NK-92 treated with Interleukin-12 subunit alpha and Interleukin-12 subunit beta, amount 100 ng/mL, for 24 hours (cell line): ENCODE data around the gene LY86.

Experiments
- DNase-seq: peaks from one replicate; lab custom pipeline; 2025; lab: John Stamatoyannopoulos, UW

LY86 gene

DNA sequence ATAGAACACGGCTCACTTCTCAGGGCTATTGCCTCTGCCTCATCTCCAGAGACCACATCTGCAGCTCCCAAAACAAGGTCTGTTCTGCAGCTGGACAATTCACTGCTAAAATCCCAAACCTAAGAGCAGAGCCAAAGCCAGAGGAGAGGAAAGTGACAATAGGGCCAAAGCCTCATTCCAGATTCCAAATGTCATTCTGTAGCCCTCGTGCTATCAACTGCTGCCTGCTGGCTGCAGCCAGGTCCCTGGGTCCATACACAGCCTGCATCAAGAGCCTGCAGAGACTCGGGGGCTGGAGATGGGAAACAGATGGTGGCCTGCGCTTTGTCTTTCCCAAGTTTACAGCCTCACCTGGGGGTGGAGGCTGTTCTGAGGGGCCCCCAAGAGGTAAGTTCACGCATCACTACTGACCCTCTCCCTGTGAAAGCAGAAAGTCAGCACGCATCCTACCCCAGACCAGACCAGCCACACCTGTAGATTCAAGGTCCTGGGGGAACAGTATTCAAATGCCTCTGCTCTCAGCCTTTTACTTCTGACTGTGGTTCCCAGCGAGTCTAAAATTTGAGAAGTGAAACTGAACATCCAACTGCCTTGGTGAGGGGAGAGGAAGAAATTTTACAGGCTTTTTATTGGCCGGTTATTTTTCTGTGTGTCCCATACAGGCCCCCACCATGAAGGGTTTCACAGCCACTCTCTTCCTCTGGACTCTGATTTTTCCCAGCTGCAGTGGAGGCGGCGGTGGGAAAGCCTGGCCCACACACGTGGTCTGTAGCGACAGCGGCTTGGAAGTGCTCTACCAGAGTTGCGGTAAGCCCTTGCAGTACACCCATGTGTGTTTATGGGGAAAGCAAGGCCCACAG is at the start of gene LY86:
Gene LY86 (plus strand): TSS at position 657 of the 860 bp plus-strand sequence. CDS start 15 bp downstream, at position 672.
- no peak for DNase-seq

DNA sequence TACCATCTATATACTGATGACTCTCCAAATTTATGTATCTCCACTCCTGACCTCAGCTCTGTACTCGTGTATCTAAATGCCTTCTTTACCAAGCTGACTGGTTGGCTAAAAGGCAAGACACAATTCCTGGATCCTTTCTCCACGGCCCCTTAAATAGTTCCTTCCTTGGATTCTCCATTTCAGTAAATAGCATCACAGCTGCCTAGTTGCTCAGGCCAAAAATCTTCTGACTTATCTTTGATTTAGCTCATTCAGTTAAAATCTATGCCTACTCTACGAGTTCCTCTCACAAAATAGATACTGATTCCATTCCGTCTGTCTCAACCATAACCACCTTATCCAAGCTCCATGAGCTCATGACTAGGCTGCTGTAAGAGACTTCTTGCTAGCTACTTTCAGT is 49.5 kb upstream of the LY86 start:
- DNase-seq = no peak

DNA sequence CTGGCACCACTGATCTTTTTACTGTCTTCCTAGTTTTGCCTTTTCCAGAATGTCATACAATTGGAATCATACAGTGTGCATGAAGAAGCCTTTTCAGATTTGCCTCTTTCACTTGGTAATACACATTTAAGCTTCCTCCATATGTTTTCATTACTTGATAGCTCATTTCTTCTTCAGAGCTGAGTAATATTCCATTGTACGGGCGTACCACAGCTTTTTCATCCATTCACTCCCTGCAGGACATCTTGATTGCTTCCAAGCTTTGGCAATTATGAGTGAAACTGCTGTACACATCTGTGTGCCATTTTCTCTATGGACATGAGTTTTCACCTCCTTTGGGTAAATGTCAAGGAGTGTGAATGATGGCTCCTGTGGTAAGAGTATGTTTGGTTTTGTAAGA is 46.2 kb upstream of the LY86 start:
- no peak for DNase-seq

DNA sequence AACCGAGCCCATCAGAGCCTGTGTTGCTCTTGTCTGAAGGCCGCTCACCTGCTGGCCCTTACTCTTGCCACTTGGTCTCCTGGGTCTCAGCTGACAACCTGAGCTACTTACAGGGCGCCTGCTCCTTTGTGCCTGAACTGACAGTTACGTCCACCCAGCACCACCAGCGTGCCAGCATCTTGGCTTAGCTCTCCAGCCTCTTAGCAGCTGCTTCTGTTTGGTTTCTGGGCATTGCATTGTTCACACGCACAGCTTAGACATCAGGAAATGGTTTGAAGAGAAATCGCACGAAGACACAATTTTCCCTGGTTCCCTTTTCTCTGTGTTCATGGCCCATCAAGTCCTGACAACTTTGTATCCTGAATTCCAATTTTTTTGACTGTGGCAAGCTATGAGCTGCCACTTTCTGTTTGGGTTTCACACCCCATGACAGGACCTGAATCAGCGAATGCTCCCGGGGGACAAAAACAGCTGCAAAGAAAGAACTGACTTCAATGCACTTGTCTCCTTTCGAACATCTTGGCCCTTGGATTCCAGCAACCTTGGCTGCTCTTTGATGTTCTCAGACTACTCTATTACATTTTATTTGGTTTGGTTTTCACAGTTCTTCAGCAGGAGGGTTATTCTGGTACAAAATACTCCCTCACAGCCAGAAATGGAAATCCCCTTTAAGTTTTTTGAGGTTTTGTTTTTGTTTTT is 45.2 kb upstream of the LY86 start:
- no peak for DNase-seq

DNA sequence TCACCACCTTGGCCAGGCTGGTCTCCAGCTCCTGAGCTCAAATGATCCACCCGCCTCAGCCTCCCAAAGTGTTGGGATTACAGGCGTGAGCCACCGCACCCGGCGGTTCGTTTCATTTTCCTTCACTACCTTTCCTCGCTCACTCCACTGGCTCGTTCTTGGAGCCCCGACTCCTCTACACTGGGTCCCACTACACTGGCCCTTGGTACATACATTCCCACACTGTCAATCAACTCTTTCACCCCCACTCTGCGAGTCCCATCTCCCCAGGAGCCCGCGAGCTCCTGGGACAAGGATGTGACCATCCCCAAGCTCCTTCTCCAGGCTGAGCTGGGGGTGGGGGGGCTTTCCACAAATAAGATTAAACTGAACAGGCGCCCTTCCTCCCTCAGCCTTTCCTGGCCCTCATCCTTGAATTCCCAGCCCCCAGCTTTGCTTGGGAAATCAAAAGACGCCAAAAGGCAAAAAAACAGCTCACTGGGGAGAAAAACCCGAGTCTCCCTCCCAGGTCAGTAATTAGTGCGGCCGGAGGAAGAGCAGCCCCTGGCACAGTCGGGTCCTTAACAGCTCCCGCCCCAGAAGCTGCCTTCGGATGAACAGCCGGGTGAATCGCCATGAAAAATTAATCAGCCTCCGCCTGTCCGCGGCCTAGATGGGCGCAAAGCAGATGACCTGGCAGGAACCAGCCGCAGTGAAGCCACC is 42.8 kb upstream of the LY86 start:
- no peak for DNase-seq

DNA sequence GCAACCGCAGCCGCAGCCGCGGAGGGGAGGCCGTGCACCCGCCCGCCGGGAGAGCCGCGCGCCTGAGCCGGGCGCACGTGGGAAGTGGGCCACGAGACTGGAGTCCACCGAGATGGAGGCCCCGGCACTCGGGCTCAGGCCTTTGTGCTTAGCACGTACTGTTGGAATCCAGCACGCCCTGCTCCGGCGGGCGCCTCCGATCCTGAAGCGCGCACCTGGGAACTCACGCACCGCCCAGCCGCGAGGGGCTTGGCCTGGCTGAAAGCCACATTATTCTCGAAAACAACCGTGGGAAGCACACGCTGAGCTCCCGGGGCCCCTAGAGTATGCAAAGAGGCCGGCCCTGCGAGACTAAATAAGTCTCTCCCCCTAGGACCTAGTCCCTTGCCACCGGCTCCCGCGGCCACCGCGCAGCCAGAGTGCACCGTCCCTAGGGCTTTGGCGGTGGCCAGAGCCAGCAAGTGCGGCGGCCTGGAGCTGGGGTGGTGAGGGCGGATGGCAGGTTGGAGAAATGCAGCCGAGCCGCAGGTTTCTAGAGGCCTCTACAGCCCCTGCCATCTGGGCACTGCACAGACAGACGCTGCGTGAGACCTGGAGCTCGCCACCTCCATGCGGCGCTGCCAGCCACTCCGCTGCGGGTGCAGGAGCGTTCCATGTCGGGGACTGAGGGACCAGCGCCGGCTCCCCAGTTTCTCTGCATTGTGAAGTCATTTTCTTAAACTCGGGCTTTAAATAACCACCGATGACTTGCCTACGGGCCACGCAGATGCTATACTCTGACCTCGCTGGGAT is 42.0 kb upstream of the LY86 start:
- DNase-seq = no peak

DNA sequence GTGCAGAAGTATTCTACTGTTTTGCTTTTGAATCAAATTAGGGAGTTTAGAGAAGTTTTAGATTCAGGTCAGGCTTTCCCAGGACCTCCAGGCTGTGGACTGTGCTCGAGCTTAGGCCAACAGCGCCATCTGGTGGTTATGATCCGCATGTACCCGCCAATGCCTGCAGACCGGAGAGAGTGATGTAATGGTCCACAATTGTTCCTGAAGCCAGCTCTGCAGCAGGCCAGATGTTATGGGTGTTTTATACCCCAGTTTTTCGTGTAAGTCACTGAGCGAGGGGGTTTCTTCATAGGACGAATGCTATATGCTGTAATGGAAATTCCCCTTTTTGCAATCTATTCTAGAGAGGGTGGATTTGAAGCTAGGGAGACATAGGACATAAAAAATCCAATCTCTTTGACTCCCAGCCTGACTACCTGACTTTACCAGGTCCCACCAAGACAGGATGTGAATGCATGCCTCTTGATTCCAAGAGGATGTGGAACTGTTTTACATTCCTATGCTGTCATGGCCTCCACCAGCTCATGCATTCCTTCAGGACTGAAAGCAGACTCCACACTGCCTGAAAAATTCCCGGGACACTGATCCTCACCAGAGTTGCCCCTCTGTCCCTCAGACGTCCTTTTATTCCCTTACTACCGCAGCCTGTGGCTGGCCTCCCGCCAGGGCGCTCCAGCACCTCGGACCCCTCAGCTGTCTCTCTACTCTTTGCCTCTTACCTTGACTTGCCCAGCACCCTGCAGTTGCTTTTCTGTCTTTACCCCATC is 41.2 kb upstream of the LY86 start:
- DNase-seq = peak; percentile 48

DNA sequence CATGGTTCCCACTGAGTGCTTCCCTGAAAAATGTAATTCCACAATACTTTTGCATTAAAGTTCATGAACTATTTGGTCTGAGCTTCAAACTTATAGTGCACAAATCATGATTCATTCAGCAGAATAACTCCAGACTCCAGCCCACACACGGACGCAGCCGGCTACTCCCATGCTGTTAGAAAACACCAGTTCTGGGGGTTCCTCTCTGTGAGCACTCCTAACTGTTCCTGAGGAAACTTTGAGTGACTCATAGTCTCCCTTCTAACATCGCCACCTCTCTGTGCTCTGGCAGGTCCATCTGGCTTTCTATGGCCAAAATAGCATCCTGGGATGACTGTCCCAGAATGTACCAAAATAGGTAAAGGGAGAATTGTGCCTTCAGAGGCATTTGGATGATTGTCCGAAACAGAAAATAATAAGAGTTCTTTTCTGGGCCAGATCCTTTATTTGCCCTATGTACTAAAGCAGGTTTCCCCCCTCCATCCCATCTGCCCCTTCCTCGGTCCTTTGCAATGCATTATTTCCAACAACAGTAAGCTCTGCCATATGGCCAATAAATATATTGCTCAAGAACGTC is 32.3 kb upstream of the LY86 start:
- no peak for DNase-seq

DNA sequence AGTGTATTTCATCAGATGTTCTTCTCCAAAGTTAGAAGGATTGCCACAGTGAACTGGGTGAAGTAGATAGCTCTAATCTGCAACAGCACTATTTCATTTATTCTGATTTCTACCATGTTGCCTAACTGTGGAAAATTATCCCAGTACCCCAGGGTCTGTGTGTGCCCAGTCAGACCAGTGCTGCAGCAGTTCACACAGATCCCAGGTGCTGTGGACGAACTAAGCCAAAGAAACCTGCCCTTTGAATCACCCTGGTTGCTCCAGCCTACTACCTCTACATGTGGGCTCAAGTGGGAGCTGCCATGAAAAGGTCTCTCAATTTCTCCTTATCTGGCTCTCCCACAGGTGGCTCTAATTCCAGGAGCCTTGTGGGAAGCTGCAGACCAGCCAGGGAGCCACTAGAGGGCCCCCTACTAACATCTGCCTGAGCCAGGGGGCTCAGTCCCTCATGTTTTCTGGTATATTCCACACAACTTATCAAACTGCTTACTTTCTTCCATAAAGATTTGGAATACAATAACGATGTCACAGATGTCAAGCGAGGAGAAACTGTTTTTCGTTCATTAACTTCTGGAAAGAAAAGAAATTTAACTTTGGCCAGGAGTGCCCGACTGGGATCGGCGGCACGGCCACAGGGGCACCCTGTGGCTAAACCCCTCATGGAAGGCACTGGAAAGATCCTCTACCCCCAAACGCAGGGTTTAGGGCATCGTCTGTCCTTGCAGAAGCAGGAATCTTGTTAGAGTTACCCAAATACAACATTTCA is 31.6 kb upstream of the LY86 start:
- no peak for DNase-seq

DNA sequence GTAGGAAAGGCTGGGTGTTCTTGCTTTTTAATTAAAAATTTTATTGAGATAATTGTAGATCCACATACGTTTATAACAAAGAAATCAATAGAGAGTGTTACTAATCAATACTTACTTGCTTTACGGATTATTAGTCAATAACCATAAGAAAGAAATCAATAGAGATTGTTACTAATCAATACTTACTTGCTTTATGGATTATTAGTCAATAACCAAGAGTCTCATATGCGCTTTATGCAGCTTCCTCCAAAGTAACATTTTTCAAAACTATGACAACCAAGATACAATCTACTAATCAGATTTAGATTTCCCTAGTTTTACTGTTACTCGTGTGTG is 31.0 kb upstream of the LY86 start:
- DNase-seq = no peak

DNA sequence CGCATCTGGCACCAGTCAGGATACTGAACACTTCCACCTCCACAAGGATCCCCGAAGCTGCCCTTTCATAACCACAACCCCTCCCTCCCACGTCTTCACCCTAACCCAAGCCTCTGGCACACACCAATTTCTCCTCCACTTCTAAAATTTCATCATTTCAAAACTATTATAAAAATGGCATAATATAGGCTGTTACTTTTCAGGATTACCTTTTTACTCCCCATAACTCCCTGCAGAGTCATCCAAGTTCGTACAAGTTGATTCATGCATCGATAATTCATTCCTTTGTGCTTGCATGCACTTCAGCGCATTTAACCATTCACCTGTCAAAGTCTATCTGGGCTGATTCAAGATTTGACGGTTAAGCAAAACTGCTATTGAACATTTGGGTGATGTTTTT is 30.6 kb upstream of the LY86 start:
- DNase-seq = no peak

DNA sequence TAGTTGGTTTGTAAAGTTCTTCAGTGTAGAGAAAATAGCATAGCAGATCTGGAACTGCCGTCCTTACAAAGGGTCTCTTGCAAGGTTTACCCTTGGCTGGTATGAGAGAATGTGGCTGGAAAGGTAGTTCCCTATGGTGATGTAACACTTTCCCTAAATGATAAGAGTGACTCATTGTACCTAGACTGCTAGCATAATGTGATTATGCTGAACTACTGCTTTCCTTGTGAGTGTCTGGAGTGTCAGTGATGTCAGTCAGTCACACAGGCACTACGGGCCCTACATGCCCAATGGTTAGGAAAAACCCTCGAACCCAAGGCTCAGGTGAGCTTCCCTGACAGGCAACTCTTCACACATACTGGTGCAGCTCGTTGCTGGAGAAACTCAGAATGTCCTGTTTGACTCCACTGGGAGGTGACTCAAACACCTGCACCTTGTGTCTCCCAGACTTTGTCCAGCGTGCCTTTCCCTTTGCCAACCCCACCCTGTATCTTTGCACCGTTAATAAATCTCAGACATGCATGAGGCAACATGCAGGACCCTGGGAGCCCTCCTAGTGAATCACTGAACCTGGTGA is 28.4 kb upstream of the LY86 start:
- DNase-seq = no peak

DNA sequence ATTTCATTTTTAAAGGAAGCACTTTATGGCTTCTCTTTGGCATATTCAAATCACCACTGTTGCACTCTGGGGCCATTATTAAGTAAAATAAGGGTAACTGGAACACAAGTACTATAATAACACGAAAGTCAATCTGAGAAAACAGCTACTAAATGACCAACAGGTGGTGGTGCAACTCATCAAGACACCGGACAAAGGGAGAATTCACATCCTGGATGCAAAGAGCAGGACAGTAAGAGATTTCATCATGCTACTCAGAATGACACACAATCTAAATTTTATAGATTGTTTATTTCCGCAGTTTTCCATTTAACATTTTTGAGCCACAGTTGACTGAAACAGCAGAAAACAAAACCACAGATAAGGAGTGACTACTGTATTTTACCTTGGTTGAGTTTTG is 27.6 kb upstream of the LY86 start:
- no peak for DNase-seq

DNA sequence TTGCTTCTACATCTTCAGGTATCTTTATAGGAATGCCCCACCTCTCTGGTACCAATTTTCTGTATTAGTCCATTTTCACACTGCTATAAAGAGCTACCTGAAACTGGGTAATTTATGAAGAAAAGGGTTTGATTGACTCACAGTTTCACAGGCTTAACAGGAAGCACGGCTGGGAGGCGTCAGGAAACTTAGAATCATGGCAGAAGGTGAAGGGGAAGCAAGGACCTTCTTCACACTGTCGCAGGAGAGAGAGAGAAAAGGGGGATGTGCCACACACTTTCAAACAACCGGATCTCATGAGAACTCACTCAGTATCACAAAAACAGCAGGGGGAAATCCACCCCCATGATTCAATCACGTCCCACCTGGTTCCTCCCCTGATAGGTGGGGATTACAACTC is 24.4 kb upstream of the LY86 start:
- DNase-seq = no peak

DNA sequence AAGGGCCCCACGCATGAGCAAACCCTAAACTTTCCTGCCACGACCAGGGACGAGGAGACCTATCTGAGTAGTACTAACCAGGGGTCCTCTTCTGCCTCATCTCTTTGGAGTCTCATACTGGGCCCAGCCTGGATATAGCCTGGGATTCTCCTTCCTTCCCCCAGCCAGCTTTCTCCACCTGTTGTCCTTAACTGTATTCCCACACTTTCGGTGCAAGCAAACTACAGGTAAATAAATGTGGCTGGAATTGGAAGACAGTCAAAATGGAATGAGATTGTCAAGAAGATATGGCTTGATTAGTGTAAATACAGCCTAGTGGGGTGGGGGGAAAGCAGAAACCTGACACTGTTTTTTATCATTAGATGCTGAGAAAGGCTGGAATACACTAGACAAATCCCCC is 23.5 kb upstream of the LY86 start:
- DNase-seq = no peak

DNA sequence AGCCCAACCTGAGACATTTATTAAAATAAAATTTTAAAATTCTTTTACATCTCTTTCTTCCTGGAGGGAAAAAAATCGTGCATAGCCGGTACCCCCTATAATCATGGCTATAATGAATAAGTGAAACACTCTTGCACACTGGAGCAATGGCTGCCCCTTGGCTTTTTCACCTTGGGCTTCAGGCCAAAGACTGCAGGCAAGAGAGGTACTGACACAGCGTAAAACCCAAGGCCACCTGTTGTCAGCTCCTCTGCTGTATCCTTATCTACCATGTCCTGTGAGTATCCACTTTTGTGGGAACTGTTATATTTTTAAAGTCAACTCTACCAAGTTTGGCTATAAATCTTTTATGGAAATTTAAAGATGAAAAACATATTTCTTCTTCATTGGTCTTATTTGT is 23.0 kb upstream of the LY86 start:
- DNase-seq = no peak

DNA sequence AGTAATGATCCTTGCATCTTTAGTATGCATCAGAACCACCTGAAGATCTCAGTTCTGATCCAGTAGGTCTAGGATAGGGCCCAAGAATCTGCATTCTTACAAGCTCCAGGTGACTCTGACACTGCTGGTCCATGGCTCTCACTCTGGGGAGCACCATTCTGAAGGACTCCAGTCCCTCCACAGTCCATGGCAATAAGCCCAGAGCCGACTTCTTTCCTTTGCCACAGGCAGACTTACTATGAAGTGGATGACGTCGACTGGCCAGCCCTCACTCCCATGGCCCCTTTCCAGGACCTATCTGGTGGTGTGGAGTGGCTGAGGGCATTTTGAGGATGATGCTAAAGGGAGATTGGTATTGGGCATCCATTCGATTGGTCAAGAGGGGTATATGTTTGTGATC is 21.8 kb upstream of the LY86 start:
- no peak for DNase-seq

DNA sequence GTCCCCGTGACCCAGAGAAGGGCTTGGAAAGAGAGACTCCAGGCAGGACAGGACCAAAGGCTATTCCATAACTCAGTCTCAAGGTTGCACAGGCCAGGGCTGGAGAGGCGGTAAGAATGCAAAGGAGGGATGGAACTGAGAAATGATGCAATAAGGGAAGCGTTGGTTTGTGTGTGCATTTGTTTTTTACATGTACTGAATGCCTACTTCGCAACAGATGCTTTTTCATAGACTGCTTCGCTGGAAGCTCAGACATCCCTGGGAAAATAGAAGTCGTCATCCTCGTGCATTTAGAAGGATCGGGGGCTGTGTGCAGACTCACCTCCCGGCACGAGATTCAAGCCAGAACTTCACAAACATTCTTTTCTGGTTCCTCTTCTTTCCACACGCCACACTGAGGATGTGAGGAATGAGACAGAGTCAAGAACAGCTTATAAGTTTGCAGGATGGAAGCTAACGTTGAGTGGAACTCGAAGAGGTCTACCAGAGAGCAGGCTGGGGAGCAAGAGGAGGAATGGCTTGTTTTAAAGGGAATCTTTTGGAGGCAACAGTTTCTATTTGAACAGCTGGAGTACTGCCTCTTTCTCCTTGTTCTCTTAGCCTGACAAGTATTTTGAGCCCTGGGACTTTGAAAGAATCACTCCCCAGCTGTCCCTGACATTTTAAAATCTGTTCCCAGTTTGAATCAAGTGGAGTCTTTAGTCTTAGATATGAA is 19.3 kb upstream of the LY86 start:
- DNase-seq = no peak

DNA sequence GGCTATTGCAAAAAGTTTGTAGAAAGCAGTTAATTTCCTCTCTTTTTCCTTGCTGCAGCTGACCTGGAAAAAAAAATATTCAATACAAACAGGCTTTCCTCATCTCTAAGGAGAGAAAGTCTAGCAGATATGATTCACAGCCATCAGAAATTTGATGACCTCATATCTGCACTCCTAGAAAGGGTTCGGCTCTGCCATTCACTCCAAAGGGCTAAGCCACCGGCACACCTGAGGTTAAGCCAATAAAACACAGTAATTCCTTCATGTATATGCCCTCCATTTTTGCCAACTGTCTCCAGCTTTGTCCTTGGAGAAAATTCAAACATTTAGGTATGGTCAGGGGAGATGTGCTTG is 18.7 kb upstream of the LY86 start:
- DNase-seq = no peak
